Stomach (tissue), 9 donors: ENCODE data around the gene PTPRG. TPM values are rescaled to one million over a fixed set of nuclear protein-coding genes. Genes with fewer than 3 reads are reported as not detected.

ENCODE experiments used
- DNase-seq, 2 donors: peaks; one replicate each; pipeline versions ENCODE4 v3.0.0 to v3.0.0-alpha.2; 2013 to 2019
- H3K27ac ChIP-seq, 5 donors: fragments of 200-600 bp in 4 of 5; sonication (generic) in 4 of 5; one replicate each; pipeline ENCODE4 v1.5.1; 2013 to 2019; ENCODE audit warnings: mild to moderate bottlenecking in 1 of 5, moderate library complexity in 1 of 5
- H3K27me3 ChIP-seq, 3 donors: fragments of 200-600 bp; sonication (generic); one replicate each; pipeline ENCODE4 v1.5.1; 2017 to 2019; ENCODE audit warnings: mixed run types in 1 of 3
- H3K36me3 ChIP-seq, 4 donors: fragments of 200-600 bp; sonication (generic); 1 replicate in 3 of 4; 2 replicates in 1 of 4; pipeline ENCODE4 v1.5.1; 2016 to 2019
- H3K4me1 ChIP-seq, 4 donors: fragments of 200-600 bp; sonication (generic); one replicate each; pipeline ENCODE4 v1.5.1; 2016 to 2019
- H3K4me3 ChIP-seq, 4 donors: fragments of 200-600 bp; sonication (generic) in 3 of 4; one replicate each; pipeline ENCODE4 v1.5.1; 2016 to 2019; ENCODE audit warnings: mild to moderate bottlenecking in 1 of 4
- H3K9me3 ChIP-seq, 4 donors: fragments of 200-600 bp; sonication (generic); one replicate each; pipeline ENCODE4 v1.5.1; 2016 to 2019
- CTCF ChIP-seq, 7 experiments: fragments of 450-650 bp in 4 of 7; fragments of 200-600 bp in 3 of 7; sonication (generic) in 3 of 7; IDR thresholded peaks; one replicate each; pipeline ENCODE4 v1.5.1; 2016 to 2019; ENCODE audit warnings: antibody characterized with exemption in 7 of 7, control low read depth in 2 of 7, mild to moderate bottlenecking in 1 of 7
- EP300 ChIP-seq: sonication (generic); formaldehyde crosslinking; IDR thresholded peaks from one replicate; pipeline ENCODE4 v1.6.1; 2017; ENCODE audit warnings: antibody characterized with exemption
- POLR2A ChIP-seq, 4 donors: fragments of 450-650 bp; IDR thresholded peaks; one replicate each; pipeline ENCODE4 v1.6.1; 2016; ENCODE audit warnings: antibody characterized with exemption in 4 of 4, control low read depth in 2 of 4, mild to moderate bottlenecking in 1 of 4, moderate library complexity in 1 of 4
- POLR2AphosphoS5 ChIP-seq, 3 donors: sonication (generic); formaldehyde crosslinking; IDR thresholded peaks; one replicate each; pipeline ENCODE4 v1.6.1; 2016; ENCODE audit warnings: antibody characterized with exemption in 3 of 3
- WGBS, 5 donors: extraction: QIAGEN DNeasy Blood & Tissue Kit in 3 of 5; methylation state at CpG; one replicate each; pipeline versions ENCODE4 v1.1.5 to v1.1.7; 2013 to 2018; 5-methylcytosine and 5-hydroxymethylcytosine counted together
- intact Hi-C: fragments of 100-400 bp; cut with DNase I; formaldehyde crosslinking; loops from one replicate; pipeline ENCODE4 v1.15.1; 2023; ENCODE audit warnings: low total_unique reads
- polyA plus RNA-seq, 3 donors: library from polyadenylated mRNA; stranded (reverse); fragments of 200-250 nt; gene quantifications; one replicate each; pipeline ENCODE4 v1.2.3, GENCODE V29; 2013
- total RNA-seq, 5 donors: library from RNA; depleted of rRNA; stranded (reverse); fragments of >200 nt; gene quantifications; one replicate each; pipeline versions ENCODE4 v1.1.0 to v1.2.3, GENCODE V29; 2014 to 2016
- donor health status: healthy with polysubstance abuse.
- donor health status: Bipolar disorder and iron deficiency.
- donor health status: healthy.

PTPRG gene
- total and polyA plus RNA-seq, 8 donors = 2.4 to 96.0 (median 22.0) TPM

- DNase-seq = no peak
- Histone ChIP-seq H3K9me3 (no peaks in the 10 kb centered on the region), H3K4me1 (peaks cover 0 to 6% (median 2%) of the 10 kb centered on the region in 4 donors), H3K27me3 (no peaks in the 10 kb centered on the region), H3K4me3 (no peak overlapping the region), H3K36me3 (no peaks in the 10 kb centered on the region), H3K27ac (no peak overlapping the region)
- intact Hi-C loops = no loop called here
- TF ChIP-seq CTCF (IDR thresholded peaks at IDR 0.05) (no peak), POLR2A (IDR thresholded peaks at IDR 0.05) (no peak)
- 93 to 97% (median 95%) methylated on average over 8 of the region's 8 CpGs for WGBS, 5 donors
Measured at GRCh38 chr3:61662861-61663260, 101.5 kb downstream of the PTPRG start.

GRCh38 chr3:61663356-61664104 lies 102.2 kb downstream of the PTPRG start:
- no peaks in the 10 kb centered on the region for H3K27me3 ChIP-seq
- WGBS, 5 donors = 85 to 93% (median 91%) methylated on average over 8 of the region's 8 CpGs
- H3K27ac ChIP-seq = no peak overlapping the region
- intact Hi-C loops = no loop called here
- TF ChIP-seq POLR2A (IDR thresholded peaks at IDR 0.05) (no peak), EP300 (no peak), CTCF (IDR thresholded peaks at IDR 0.05) (no peak)
- no peaks in the 10 kb centered on the region for H3K9me3 ChIP-seq
- H3K4me1 ChIP-seq = peaks cover 0 to 8% (median 3%) of the 10 kb centered on the region in 4 donors
- no peaks in the 10 kb centered on the region for H3K36me3 ChIP-seq
- no peak for DNase-seq
- H3K4me3 ChIP-seq = no peak overlapping the region

GRCh38 chr3:61664105-61664482 lies 102.7 kb downstream of the PTPRG start:
- H3K27ac ChIP-seq = no peak overlapping the region
- intact Hi-C loops = no loop called here

GRCh38 chr3:61665121-61665520 lies 103.8 kb downstream of the PTPRG start:
- no peak for TF ChIP-seq POLR2A (IDR thresholded peaks at IDR 0.05)
- TF ChIP-seq POLR2AphosphoS5 (IDR thresholded peaks at IDR 0.05) = no peak
- no peak for TF ChIP-seq EP300
- TF ChIP-seq CTCF (IDR thresholded peaks at IDR 0.05) = no peak
- H3K36me3 ChIP-seq = no peaks in the 10 kb centered on the region
- H3K4me3 ChIP-seq = no peak overlapping the region
- no peak for DNase-seq
- intact Hi-C loops = no loop called here
- WGBS, 5 donors = 67 to 84% (median 75%) methylated on average over 3 of the region's 3 CpGs
- no peak overlapping the region for H3K27ac ChIP-seq
- no peaks in the 10 kb centered on the region for H3K27me3 ChIP-seq
- H3K4me1 ChIP-seq = peaks cover 0 to 8% (median 3%) of the 10 kb centered on the region in 4 donors
- no peaks in the 10 kb centered on the region for H3K9me3 ChIP-seq

More at GRCh38 chr3:61664105-61664482, 102.7 kb downstream of the PTPRG start:
- no peaks in the 10 kb centered on the region for H3K36me3 ChIP-seq
- 78 to 89% (median 84%) methylated on average over 2 of the region's 2 CpGs for WGBS, 5 donors
- H3K4me1 ChIP-seq = peaks cover 0 to 8% (median 3%) of the 10 kb centered on the region in 4 donors
- H3K27me3 ChIP-seq = no peaks in the 10 kb centered on the region
- no peak overlapping the region for H3K4me3 ChIP-seq
- no peaks in the 10 kb centered on the region for H3K9me3 ChIP-seq
- no peak for TF ChIP-seq CTCF (IDR thresholded peaks at IDR 0.05)
- TF ChIP-seq POLR2AphosphoS5 (IDR thresholded peaks at IDR 0.05) = no peak
- no peak for TF ChIP-seq EP300
- TF ChIP-seq POLR2A (IDR thresholded peaks at IDR 0.05) = no peak
- peak in 1 of 2 donors; percentile 58 for DNase-seq
